HG03045 (cell line): ENCODE data around the gene PCED1B.
"Not testable (repeated sequence)": the region's sequence is repeated elsewhere in the genome, so short reads cannot be mapped to it uniquely, and the experiment has no call there.

Source experiments
- ATAC-seq: cut with Tn5 transposase; IDR thresholded peaks from one replicate; pipeline ENCODE4 v1.9.1; 2021; ENCODE audit warnings: mild to moderate bottlenecking, moderate library complexity; ENCODE audit not compliant: unreplicated experiment

The PCED1B gene, protein sequence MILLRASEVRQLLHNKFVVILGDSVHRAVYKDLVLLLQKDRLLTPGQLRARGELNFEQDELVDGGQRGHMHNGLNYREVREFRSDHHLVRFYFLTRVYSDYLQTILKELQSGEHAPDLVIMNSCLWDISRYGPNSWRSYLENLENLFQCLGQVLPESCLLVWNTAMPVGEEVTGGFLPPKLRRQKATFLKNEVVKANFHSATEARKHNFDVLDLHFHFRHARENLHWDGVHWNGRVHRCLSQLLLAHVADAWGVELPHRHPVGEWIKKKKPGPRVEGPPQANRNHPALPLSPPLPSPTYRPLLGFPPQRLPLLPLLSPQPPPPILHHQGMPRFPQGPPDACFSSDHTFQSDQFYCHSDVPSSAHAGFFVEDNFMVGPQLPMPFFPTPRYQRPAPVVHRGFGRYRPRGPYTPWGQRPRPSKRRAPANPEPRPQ

DNA sequence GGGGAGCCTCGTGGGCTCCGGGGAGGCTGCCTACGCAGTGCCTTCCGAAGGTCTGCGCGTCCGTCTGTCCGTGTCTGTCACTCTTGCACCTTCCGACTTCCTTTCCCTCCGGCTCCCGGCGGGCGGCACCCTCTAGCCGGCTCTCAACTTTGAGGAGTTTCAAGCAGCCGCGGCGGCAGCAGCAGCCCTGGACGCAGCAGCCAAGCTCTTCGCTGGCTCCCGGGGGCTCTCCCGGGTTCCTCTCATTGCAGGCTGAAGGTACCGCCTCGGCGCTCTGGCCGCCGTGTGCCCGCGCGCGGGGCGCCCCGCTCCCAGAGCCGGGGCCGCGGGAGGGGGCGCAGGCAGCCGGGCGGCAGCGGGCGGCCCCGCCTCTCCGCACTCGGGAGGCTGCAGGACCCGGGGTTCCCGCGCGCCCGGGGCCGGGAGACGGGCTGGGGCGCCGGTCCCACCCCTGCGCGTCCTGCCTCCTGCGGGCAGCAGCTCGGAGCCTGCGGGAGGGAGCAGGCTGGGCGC is at the start of gene PCED1B, which contains the start of gene AMIGO2:
PCED1B (plus strand) TSS at position 154 of the 513 bp plus-strand sequence. CDS start 155,443 bp downstream, outside the sequence.
AMIGO2 (minus strand) TSS at position 492 of the 513 bp plus-strand sequence. CDS start 957 bp downstream, outside the sequence.
- ATAC-seq, result no peak

DNA sequence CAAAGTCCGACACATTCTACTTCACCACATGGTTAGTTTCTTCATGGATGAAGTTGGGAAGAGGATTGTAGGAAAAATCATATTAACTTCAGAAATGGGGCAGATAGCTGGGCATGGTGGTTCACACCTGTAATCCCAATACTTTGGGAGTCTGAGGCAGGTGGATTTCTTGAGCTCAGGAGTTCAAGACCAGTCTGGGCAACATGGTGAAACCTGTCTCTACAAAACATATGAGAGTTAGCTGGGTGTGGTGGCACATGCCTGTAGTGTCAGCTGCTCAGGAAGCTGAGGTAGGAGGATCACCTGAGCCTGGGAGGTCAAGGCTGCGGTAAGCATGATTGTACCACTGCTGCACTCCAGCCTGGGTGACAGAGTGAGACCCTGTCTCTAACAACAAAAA is 49.5 kb upstream of the PCED1B start:
- ATAC-seq, result no peak

DNA sequence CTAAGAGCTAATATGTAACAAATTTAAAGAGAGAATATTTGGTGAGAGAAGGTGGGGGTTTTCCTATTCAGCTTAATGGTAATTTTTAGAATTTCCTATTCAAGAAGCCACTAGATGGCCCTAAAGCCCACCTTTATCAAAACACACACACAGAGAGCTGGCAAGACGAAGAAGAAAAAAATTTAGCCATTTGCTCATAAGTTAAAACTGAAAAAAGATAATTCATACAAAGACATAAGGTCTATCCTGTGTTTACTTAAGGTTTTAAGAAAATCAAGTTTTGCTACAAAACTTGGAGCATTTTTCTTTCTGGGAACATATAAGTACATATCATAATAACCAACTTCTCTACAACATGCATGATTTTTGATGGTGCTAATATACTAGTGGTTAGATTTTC is 46.8 kb upstream of the PCED1B start:
- ATAC-seq, result no peak

DNA sequence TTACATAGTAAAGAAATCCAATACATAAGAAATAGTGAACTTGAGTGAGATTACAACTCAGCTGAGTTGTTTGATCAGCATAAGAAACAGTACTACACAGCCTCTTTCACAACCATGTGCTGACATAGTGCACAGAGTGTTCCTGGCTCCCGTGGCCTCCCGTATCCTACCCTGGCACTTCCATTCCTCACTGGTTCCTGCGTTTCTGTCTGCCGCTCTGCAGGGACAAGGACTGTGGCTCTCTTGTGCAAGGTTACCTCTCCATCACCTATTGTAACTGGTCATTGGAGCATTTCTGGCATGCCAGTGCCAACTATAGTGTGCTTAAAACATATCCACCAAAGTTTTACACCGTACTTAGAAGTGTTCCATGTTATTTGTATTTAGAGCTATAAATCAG is 46.3 kb upstream of the PCED1B start:
- no peak for ATAC-seq

DNA sequence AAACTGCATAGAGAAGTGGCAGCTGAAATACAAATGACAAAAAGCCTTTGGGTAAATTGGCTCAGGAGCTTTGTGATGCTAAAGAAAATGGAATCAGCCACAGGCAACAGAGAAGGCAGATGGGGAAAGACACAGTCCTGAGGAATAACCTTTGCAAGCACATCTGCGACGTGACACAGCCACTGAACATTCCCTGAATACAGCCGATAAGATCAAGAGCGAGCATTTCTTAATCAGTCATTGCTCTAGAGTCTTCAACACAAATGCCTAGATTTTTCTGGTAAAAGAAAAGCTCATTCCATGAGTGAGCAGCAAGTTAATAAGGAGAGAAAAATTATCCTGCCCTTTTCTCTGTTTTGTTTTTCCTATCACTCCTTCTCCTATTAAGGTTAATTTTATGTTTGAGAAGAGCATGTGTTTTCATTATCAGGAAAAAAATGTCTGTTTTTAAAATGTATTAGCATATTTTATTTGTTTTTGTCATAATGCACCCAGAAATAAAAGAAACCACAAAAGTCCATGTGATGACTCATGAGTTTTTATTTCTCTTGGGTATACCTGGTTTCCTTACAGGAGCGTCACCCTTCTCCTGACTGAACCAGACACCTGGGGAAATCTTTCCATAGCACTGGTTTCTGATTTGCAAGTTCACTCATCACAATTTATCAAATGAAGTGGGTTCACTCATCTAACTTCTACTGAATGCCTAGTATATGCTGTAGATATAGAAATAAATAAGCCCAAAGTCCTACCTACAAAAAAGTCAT is 45.4 kb upstream of the PCED1B start:
- no peak for ATAC-seq

DNA sequence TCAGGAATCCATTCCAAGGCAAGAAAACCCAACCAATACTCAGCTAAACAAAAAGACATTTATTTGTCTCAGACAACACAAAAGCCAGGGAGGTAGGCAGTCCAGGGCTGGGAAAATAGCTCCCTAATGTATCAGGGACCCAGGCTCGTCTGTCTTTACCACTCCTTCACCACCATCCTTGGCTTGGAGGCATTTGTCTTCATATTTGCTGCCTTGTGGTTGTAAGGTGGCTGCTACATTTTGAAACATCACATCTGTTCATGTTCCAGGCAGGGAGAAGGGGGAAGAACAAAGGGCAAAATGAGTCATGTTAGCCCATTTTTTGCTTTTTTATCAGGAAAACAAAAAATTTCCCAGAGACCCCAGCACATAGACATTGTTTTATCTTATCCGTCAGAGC is 44.8 kb upstream of the PCED1B start:
- ATAC-seq, result no peak

DNA sequence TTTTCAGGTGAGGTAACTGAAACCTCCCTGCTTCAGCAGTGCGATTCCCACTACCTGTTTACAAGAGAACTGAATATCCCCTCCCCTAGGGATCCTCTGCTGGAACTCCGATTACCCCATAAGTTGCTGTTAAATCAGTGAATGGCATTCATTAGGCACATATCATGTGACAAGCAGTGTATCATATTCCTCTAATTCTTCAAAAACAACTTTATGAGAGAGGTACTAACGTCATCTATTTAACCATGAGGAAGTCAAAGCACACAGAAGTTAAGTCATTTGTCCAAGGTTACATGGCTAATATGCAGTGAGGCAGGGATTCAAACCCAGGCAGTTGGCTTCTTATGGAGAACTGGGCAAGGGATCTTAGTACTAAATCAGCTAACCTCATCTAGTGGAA is 43.9 kb upstream of the PCED1B start:
- ATAC-seq, result no peak

DNA sequence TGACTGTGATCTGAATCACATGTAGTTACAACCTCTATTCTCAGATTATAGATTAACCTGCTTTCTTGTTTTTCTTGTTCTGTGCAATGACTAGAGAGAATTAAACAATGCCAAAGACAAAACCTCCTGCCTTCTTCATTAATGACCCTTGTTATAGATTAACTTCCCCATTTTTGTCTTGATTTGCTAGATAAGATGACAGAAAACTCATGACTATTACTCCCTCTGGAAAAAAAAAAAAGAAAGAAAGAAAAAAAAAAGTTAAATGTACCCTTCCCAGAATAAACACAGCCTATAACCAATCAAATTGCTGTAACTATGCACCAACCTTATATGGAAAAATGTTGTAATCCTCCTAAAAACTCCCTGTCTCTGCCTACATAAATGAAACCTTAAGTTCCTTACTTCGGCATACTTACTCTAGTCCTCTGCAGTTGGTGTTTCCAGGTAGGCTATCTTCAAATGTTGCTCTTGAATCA is 41.1 kb upstream of the PCED1B start:
- no peak for ATAC-seq

DNA sequence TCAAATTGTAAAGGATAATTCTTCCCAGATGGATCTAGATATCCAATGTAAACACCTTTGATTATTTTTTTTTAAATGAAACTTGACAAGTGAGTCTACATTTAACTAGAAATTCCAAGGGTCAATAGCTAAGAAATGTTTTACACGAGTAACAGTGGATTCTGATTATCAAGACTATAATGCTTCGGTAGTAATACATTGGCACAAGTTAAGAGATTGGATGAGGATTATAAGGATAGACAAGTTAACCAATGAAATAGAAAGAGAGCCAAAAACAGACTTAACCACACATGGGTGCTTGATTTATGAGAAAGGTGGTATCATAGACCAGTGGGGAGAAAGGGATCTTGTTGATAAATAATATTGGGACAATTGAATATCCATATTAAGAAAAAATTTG is 40.3 kb upstream of the PCED1B start:
- ATAC-seq, result no peak

DNA sequence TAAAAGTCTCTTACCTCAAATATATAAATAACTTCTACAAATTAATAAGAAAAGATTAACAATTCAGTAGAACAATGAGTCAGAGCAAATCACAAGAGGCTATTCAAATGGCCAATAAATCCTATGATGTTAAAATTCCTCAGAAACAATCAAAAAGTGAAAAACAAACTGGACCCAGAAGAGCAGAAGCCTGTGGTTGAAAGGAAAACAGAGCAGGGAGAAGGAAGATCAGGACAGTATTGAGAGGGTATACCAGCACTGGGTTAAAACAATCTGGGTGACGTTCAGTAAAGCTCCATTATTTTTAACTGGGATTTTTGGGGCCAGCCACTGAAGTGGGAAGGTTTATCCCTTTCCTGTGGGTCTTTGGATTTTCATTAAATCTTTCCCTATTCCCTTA is 39.7 kb upstream of the PCED1B start:
- ATAC-seq, result no peak

DNA sequence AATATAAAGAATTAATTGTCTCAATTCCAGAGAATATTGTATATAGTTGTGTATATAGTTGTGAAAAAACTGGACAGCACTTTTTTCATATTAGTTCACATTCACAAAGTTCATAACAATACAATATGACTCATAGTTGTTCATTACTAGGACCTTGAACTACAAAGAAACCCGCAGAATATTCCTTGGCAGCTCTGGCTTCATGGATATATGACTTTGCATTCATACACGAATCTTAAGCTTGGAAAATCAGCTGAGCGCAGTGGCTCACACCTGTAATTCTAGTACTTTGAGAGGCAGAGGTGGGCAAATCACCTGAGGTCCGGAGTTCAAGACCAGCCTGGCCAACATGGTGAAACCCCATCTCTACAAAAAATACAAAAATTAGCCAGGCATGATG is 38.1 kb upstream of the PCED1B start:
- no peak for ATAC-seq

DNA sequence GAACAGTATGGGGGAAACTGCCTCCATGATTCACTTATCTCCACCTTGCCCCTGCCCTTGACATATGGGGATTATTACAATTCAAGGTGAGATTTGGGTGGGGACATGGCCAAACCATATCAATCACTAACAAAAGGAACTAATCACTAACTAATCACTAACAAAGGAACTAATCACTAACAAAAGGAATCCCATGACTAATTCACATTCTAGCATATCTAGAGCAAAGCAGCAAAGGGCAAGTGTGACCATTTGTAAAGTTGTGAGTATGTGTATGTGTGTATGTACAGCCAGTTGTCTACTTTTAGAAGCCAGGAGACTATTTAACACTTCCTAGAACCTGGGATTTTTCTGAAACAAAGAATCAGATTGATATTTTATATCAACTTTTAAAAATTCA is 30.9 kb upstream of the PCED1B start:
- no peak for ATAC-seq

DNA sequence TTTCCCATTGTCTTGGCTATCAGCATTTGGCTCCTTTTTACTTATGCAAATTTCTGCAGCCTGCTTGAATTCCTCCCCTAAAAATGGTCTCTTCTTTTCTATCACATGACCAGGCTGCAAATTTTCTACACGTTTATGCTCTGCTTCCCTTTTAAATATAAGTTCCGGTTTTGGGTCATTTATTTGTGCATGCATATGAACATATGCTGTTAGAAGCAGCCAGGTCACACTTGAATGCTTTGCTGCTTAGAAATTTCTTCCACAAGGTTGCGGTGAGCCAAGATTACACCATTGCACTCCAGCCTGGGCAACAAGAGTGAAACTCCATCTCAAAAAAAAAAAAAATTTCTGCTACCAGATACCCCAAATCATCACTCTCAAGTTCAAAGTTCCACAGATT is 28.1 kb upstream of the PCED1B start:
- ATAC-seq, result not testable (repeated sequence)

DNA sequence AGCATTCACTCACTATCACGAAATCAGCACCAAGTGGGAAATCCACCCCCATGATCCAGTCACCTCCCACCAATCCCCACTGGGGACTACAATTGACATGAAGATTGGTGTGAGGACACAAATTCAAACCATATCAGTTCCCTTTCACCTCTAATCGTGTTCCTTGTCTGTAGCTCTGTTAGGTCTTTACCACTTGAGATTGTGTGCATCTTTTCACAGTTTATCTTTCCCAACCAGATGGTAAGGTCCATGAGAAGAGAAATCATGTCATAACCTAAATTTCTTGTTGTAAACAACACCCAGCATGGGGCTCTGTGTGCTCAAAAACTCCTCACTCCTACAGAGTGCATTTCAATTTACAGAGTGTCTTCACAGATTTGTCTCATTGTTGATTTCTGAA is 27.1 kb upstream of the PCED1B start:
- ATAC-seq, result no peak

DNA sequence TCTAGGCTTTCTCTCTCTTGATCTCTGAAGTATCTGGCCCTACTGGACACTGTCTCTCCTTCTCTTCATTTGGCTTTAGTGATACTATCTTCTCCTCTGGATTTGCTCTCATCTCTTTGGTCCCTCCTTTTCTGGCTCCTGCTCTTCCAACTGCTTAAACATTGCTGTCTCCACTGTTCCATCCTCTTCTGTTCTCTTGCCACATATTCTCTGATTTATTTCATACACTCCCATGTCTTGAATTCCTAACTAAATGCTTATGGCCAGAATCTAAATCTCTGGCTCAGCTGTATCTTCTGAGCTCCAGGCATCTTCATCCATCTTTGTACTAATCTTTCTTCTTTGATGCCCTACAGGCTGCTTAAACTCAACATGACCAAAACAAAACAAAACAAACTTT is 25.5 kb upstream of the PCED1B start:
- ATAC-seq, result no peak

DNA sequence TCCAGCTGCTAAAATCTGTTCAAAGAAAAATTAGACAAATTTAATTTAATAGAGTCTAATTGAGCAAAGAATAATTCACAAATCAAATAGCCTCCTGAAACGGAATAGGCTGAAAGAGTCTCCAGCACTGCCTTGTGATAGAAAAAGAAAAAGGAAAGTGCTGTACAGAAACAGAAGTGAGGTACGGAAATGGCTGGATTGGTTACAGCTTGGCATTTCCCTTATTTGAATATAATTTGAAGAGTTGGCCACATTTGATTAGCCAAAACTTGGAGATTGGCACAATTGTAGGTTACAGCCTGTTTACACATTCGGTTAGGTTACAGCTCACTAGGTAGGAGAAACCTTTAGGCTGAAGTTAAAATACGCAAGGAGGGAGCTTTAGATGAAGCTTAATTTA is 24.8 kb upstream of the PCED1B start:
- no peak for ATAC-seq

DNA sequence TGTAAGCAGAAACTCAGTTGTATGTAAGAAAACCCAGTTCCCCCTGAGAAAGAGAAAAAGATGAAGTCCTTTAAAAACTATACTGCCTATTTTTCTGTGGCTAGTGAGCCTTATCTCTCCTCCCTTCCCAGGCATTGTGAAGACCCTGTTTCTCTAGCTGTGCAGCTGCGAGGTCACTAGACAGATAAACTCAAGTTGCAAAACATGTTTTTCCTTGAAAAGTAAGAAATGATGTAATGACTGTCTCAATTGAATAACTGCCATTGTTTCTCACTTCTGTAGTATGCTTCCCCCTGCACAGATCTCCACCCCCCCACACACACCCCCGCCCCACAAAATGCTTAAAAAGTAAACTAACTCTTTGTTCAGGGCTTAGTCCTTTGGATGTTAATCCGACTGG is 23.6 kb upstream of the PCED1B start:
- ATAC-seq, result not testable (repeated sequence)

DNA sequence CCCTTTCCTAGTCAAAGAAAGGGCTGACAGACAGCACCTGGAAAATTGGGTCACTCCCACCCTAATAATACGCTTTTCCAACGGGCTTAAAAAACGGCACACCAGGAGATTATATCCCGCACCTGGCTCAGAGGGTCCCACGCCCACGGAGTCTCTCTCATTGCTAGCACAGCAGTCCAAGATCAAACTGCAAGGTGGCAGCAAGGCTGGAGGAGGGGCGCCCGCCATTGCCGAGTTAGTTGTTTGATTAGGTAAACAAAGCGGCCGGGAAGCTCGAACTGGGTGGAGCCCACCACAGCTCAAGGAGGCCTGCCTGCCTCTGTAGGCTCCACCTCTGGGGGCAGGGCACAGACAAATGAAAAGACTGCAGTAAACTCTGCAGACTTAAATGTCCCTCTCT is 22.5 kb upstream of the PCED1B start:
- ATAC-seq, result not testable (repeated sequence)

DNA sequence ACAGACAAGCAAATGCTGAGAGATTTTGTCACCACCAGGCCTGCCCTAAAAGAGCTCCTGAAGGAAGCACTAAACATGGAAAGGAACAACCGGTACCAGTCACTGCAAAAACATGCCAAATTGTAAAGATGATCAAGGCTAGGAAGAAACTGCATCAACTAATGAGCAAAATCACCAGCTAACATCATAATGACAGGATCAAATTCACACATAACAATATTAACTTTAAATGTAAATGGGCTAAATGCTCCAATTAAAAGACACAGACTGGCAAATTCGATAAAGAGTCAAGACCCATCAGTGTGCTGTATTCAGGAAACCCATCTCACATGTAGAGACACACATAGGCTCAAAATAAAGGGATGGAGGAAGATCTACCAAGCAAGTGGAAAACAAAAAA is 20.8 kb upstream of the PCED1B start:
- ATAC-seq, result not testable (repeated sequence)

DNA sequence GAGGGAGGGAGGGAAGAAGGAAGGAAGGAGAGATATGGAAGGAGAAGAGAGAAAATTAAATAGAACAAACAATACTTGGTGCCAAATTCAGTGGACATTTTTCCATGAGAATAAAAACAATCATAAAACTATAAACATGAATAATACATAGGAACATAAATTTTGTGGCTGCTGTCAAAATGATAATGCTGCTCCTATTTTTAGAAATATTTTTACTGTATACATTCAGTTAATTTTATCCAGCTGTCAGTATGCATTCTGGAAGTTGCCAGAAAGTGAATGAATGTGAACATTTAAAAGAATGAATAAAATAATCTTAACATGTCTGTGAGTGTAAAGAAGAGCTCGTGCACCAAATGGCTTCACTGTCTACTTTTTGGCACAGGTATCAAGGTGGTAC is 13.9 kb upstream of the PCED1B start:
- ATAC-seq, result no peak

DNA sequence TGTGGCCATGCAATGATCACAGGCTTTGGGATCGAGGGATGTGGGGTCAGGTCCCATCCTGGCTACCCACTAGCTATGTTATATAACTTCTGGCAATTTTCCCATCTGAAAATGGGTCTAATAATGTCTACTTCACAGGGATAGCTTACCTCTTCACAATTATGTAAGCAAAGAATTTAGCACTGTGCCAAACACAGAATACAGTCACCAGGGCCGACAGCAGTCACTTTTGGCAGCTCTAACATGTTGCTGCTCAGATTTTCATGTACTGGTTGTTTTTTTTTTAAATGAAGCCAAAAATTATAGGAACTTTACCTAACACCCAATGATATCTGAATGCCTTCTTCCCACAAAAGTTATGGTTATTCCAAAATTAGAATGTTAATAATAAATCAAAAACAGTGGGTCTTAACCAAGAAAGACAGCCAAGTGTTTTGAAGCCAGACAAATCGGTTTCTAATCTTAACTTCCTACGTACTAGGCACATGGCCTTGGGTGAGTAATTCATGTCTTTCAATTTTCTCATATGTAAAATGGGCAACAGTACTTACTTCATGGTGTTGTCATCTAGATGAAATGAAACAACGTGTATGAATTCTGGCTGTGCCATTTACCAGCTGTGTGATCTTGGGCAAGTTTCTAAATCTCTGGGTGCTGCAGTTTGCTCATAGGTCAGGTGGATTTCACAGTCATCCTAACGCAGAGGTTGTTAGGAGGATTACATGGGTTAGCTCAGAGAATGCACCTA is 13.0 kb upstream of the PCED1B start:
- no peak for ATAC-seq
